H9 (cell line): ENCODE data around the gene VWA5A. TPM values are rescaled to one million over a fixed set of nuclear protein-coding genes. Genes with fewer than 3 reads are reported as not detected.

Experiments used
- DNase-seq: peaks from one replicate; pipeline ENCODE4 v3.0.0-alpha.2; 2017
- H2AFZ ChIP-seq: one replicate; pipeline ENCODE4 v1.6.1; 2013; ENCODE audit warnings: mild to moderate bottlenecking, low read length, control low read depth, moderate library complexity
- H2AK5ac ChIP-seq: 2 replicates; pipeline ENCODE4 v1.6.1; 2013; ENCODE audit warnings: low read length, control low read depth, mixed read lengths; ENCODE audit not compliant: insufficient read length
- H2BK120ac ChIP-seq: one replicate; pipeline ENCODE4 v1.6.1; 2013; ENCODE audit warnings: low read depth, mild to moderate bottlenecking, low read length, control low read depth, inconsistent platforms; ENCODE audit not compliant: poor library complexity, severe bottlenecking
- H2BK12ac ChIP-seq: 2 replicates; pipeline ENCODE4 v1.6.1; 2013; ENCODE audit warnings: low read length, control low read depth, mixed read lengths, low read depth; ENCODE audit not compliant: insufficient read length
- H2BK15ac ChIP-seq: 2 replicates; pipeline ENCODE4 v1.6.1; 2013; ENCODE audit warnings: low read depth, low read length, control low read depth
- H2BK20ac ChIP-seq: one replicate; pipeline ENCODE4 v1.6.1; 2013; ENCODE audit warnings: low read depth, mild to moderate bottlenecking, low read length, control low read depth, inconsistent platforms; ENCODE audit not compliant: poor library complexity, severe bottlenecking
- H2BK5ac ChIP-seq: 2 replicates; pipeline ENCODE4 v1.6.1; 2013; ENCODE audit warnings: low read length, control low read depth, mixed read lengths; ENCODE audit not compliant: insufficient read length
- H3K14ac ChIP-seq: 2 replicates; pipeline ENCODE4 v1.6.1; 2013; ENCODE audit warnings: low read length, control low read depth; ENCODE audit not compliant: insufficient read depth
- H3K18ac ChIP-seq: 2 replicates; pipeline ENCODE4 v1.6.1; 2013; ENCODE audit warnings: low read depth, mild to moderate bottlenecking, mixed read lengths, low read length, control low read depth; ENCODE audit not compliant: insufficient read length
- H3K23ac ChIP-seq: 2 replicates; pipeline ENCODE4 v1.6.1; 2013; ENCODE audit warnings: low read length, control low read depth, mixed read lengths, low read depth; ENCODE audit not compliant: insufficient read length
- H3K23me2 ChIP-seq: 2 replicates; pipeline ENCODE4 v1.6.1; 2013; ENCODE audit warnings: low read depth, mild to moderate bottlenecking, mixed read lengths, low read length, control low read depth; ENCODE audit not compliant: insufficient read length, poor library complexity, severe bottlenecking
- H3K27ac ChIP-seq: 2 replicates; pipeline ENCODE4 v1.5.1; 2013; ENCODE audit warnings: low read length, control low read depth, mixed read lengths, low read depth; ENCODE audit not compliant: insufficient read length
- H3K27me3 ChIP-seq: 2 replicates; pipeline ENCODE4 v1.6.1; 2013; ENCODE audit warnings: low read length, control low read depth, inconsistent platforms; ENCODE audit not compliant: insufficient read depth
- H3K4ac ChIP-seq: 2 replicates; pipeline ENCODE4 v1.6.1; 2013; ENCODE audit warnings: low read depth, mild to moderate bottlenecking, control low read depth, inconsistent platforms, low read length, moderate library complexity
- H3K4me1 ChIP-seq: 2 replicates; pipeline ENCODE4 v1.6.1; 2013; ENCODE audit warnings: low read length, control low read depth, inconsistent platforms; ENCODE audit not compliant: insufficient read depth
- H3K4me2 ChIP-seq: 2 replicates; pipeline ENCODE4 v1.6.1; 2013; ENCODE audit warnings: low read length, control low read depth, mixed read lengths; ENCODE audit not compliant: insufficient read length, insufficient read depth
- H3K56ac ChIP-seq: 2 replicates; pipeline ENCODE4 v1.6.1; 2013; ENCODE audit warnings: low read depth, mild to moderate bottlenecking, mixed read lengths, low read length, control low read depth; ENCODE audit not compliant: insufficient read length
- H3K79me1 ChIP-seq: 2 replicates; pipeline ENCODE4 v1.6.1; 2013; ENCODE audit warnings: low read depth, mild to moderate bottlenecking, moderate library complexity, low read length, control low read depth, inconsistent platforms; ENCODE audit not compliant: insufficient read depth, poor library complexity, severe bottlenecking
- H3K79me2 ChIP-seq: 2 replicates; pipeline ENCODE4 v1.6.1; 2013; ENCODE audit warnings: low read length, control low read depth, inconsistent platforms; ENCODE audit not compliant: insufficient read depth
- H3K9ac ChIP-seq: 2 replicates; pipeline ENCODE4 v1.6.1; 2013; ENCODE audit warnings: low read length, control low read depth, mixed read lengths; ENCODE audit not compliant: insufficient read length; ENCODE audit errors: extremely low read depth
- H3K9me3 ChIP-seq: one replicate; pipeline ENCODE4 v1.6.1; 2013; ENCODE audit warnings: low read depth, low read length, inconsistent platforms; ENCODE audit not compliant: control insufficient read depth
- H3T11ph ChIP-seq: one replicate; pipeline ENCODE4 v1.6.1; 2013; ENCODE audit warnings: mild to moderate bottlenecking, low read length, control low read depth, inconsistent platforms
- H4K20me1 ChIP-seq: one replicate; pipeline ENCODE4 v1.6.1; 2013; ENCODE audit not compliant: control insufficient read depth, insufficient read length, insufficient read depth
- H4K5ac ChIP-seq: 2 replicates; pipeline ENCODE4 v1.6.1; 2013; ENCODE audit warnings: low read depth, mild to moderate bottlenecking, mixed read lengths, low read length, control low read depth; ENCODE audit not compliant: insufficient read length
- H4K8ac ChIP-seq: replicated peaks from 2 replicates; pipeline ENCODE4 v1.6.1; 2013; ENCODE audit warnings: low read length, control low read depth, mixed read lengths, low read depth; ENCODE audit not compliant: insufficient read length
- H4K91ac ChIP-seq: 2 replicates; pipeline ENCODE4 v1.6.1; 2013; ENCODE audit warnings: low read depth, mild to moderate bottlenecking, moderate library complexity, mixed read lengths, low read length, control low read depth; ENCODE audit not compliant: insufficient read length
- H3K27ac Mint-ChIP-seq, 3 experiments: 2 replicates in 2 of 3; 3 replicates in 1 of 3; pipeline ENCODE4 v1.8.0; 2020 to 2021; ENCODE audit warnings: mixed read lengths in 3 of 3, mild to moderate bottlenecking in 1 of 3, moderate library complexity in 1 of 3
- H3K27me3 Mint-ChIP-seq: 2 replicates; pipeline ENCODE4 v1.8.0; 2021; ENCODE audit warnings: low read depth, mild to moderate bottlenecking, moderate library complexity, mixed read lengths
- H3K36me3 Mint-ChIP-seq, 3 experiments: 2 replicates in 2 of 3; 3 replicates in 1 of 3; pipeline ENCODE4 v1.8.0; 2020 to 2021; ENCODE audit warnings: low read depth in 3 of 3, mixed read lengths in 3 of 3; ENCODE audit not compliant: insufficient read depth in 1 of 3
- H3K4me1 Mint-ChIP-seq, 2 experiments: 2 replicates each; pipeline ENCODE4 v1.8.0; 2020; ENCODE audit warnings: mixed read lengths in 2 of 2
- H3K4me3 Mint-ChIP-seq, 2 experiments: 2 replicates in 1 of 2; 3 replicates in 1 of 2; pipeline ENCODE4 v1.8.0; 2020 to 2021; ENCODE audit warnings: mild to moderate bottlenecking in 2 of 2, mixed read lengths in 2 of 2, moderate library complexity in 1 of 2
- H3K9me3 Mint-ChIP-seq, 2 experiments: 2 replicates in 1 of 2; 3 replicates in 1 of 2; pipeline ENCODE4 v1.8.0; 2020; ENCODE audit warnings: mild to moderate bottlenecking in 2 of 2, mixed read lengths in 2 of 2, moderate library complexity in 1 of 2
- CTCF ChIP-seq: fragments of 200-600 bp; sonication (generic); conservative IDR thresholded peaks from 3 replicates; pipeline ENCODE4 v1.8.0; 2021; ENCODE audit warnings: antibody characterized with exemption, mild to moderate bottlenecking
- WGBS: extraction: QIAGEN DNeasy Blood & Tissue Kit; methylation state at CpG from one replicate; pipeline ENCODE4 v1.1.7; 2013; ENCODE audit warnings: missing lambda C conversion rate, low lambda C conversion rate, mixed read lengths; ENCODE audit not compliant: insufficient read length; ENCODE audit errors: extremely low coverage; 5-methylcytosine and 5-hydroxymethylcytosine counted together
- total RNA-seq: library from RNA; stranded (reverse); gene quantifications from 2 replicates; pipeline ENCODE4 v1.2.1, GENCODE V29; 2021

VWA5A gene
- total RNA-seq, 1 experiment from 2014 or later = 15.6 TPM

- H3K4me1 Mint-ChIP-seq = no peaks in the 10 kb centered on the region
- H3K23ac ChIP-seq = no peak overlapping the region
- H2AFZ ChIP-seq = no peak overlapping the region
- H4K5ac ChIP-seq = no peak overlapping the region
- no peak overlapping the region for H2BK5ac ChIP-seq
- no peak for DNase-seq
- no peaks in the 10 kb centered on the region for H3K79me2 ChIP-seq
- no peak overlapping the region for H2BK15ac ChIP-seq
- H3K18ac ChIP-seq = no peak overlapping the region
- no peaks in the 10 kb centered on the region for H3K9me3 ChIP-seq
- H3K4me2 ChIP-seq = no peak overlapping the region
- no peak overlapping the region for H2AK5ac ChIP-seq
- H3K23me2 ChIP-seq = no peaks in the 10 kb centered on the region
- no peaks in the 10 kb centered on the region for H4K20me1 ChIP-seq
- H3K14ac ChIP-seq = no peak overlapping the region
- H3K9me3 Mint-ChIP-seq = peaks cover 0 to 5% of the 10 kb centered on the region in 2 experiments; a peak in 1 of 5 replicates
- H3K27me3 ChIP-seq = no peaks in the 10 kb centered on the region
- no peak overlapping the region for H3K27ac ChIP-seq
- no peak overlapping the region for H2BK20ac ChIP-seq
- no peak overlapping the region for H3K27ac Mint-ChIP-seq
- H3K27me3 Mint-ChIP-seq = peaks cover 11% of the 10 kb centered on the region
- no peak overlapping the region for H4K8ac ChIP-seq
- no peak overlapping the region for H2BK12ac ChIP-seq
- no peak overlapping the region for H4K91ac ChIP-seq
- no peak overlapping the region for H3K4ac ChIP-seq
- H3K56ac ChIP-seq = no peak overlapping the region
- TF ChIP-seq CTCF = no peak; the same call in 2 of the 3 replicates
- H3K79me1 ChIP-seq = no peaks in the 10 kb centered on the region
- H3K36me3 Mint-ChIP-seq = peaks cover 0 to 4% (median 0%) of the 10 kb centered on the region in 3 experiments; a peak in 1 of 7 replicates
- no peak overlapping the region for H3T11ph ChIP-seq
- H3K4me1 ChIP-seq = no peaks in the 10 kb centered on the region
- no peak overlapping the region for H3K9ac ChIP-seq
- WGBS = no CpG with 5 or more reads among the region's 3 CpGs
- no peak overlapping the region for H3K4me3 Mint-ChIP-seq
- no peak overlapping the region for H2BK120ac ChIP-seq
Observed at GRCh38 chr11:124152770-124153407, 37.6 kb downstream of the VWA5A start.
